Naive thymus-derived CD4-positive, alpha-beta T cell (primary cell): ENCODE data around the gene HPS3. TPM values are rescaled to one million over a fixed set of nuclear protein-coding genes. Genes with fewer than 3 reads are reported as not detected.

ENCODE experiments used
- ATAC-seq: fragments of 150-1000 bp; cut with Tn5 transposase; 2 replicates; pipeline ENCODE4 v1.10.0; 2021; ENCODE audit warnings: mild to moderate bottlenecking, moderate library complexity
- CTCF ChIA-PET: fragments of 350-600 bp; sonication (Branson Sonifier 250); formaldehyde crosslinking; loops from one replicate; lab custom pipeline; 2021; ENCODE audit warnings: antibody characterized with exemption; lab: Charles Lee
- POLR2A ChIA-PET: fragments of 350-600 bp; sonication (Branson Sonifier 250); formaldehyde crosslinking; loops from one replicate; lab custom pipeline; 2021; ENCODE audit warnings: antibody characterized with exemption, inconsistent platforms; lab: Charles Lee
- DNase-seq, 9 donors: peaks; one replicate each; pipeline versions ENCODE4 v3.0.0 to v3.0.0-alpha.2; 2020 to 2022; ENCODE audit warnings: mixed read lengths in 1 of 9
- H3K27ac ChIP-seq: one replicate; pipeline ENCODE4 v1.7.0; 2013; ENCODE audit warnings: mild to moderate bottlenecking, low read depth, low read length, moderate library complexity
- H3K27me3 ChIP-seq, 2 donors: one replicate each; pipeline ENCODE4 v1.7.0; 2013; ENCODE audit warnings: low read length in 2 of 2, mild to moderate bottlenecking in 2 of 2, moderate library complexity in 2 of 2; ENCODE audit not compliant: control insufficient read depth in 2 of 2, insufficient read depth in 2 of 2
- H3K36me3 ChIP-seq, 3 experiments: 1 replicate in 2 of 3; 2 replicates in 1 of 3; pipeline ENCODE4 v1.7.0; 2013; ENCODE audit warnings: low read length in 3 of 3, mild to moderate bottlenecking in 3 of 3, moderate library complexity in 1 of 3; ENCODE audit not compliant: insufficient read depth in 3 of 3, control insufficient read depth in 2 of 3
- H3K4me1 ChIP-seq, 2 donors: one replicate each; pipeline ENCODE4 v1.7.0; 2013; ENCODE audit warnings: low read length in 2 of 2, mild to moderate bottlenecking in 2 of 2, moderate library complexity in 1 of 2; ENCODE audit not compliant: control insufficient read depth in 2 of 2, insufficient read depth in 2 of 2
- H3K4me3 ChIP-seq: 2 replicates; pipeline ENCODE4 v1.7.0; 2013; ENCODE audit warnings: mild to moderate bottlenecking, low read length
- H3K9me3 ChIP-seq, 3 experiments: 1 replicate in 2 of 3; 2 replicates in 1 of 3; pipeline ENCODE4 v1.7.0; 2013; ENCODE audit warnings: low read length in 3 of 3; ENCODE audit not compliant: control insufficient read depth in 2 of 3
- H3K27ac Mint-ChIP-seq, 9 donors: one replicate each; pipeline ENCODE4 v1.8.0; 2020 to 2022; ENCODE audit warnings: mixed read lengths in 9 of 9, mild to moderate bottlenecking in 8 of 9, moderate library complexity in 5 of 9, inconsistent platforms in 2 of 9
- H3K27me3 Mint-ChIP-seq, 5 donors: one replicate each; pipeline ENCODE4 v1.8.0; 2021 to 2022; ENCODE audit warnings: mixed read lengths in 5 of 5, mild to moderate bottlenecking in 1 of 5
- H3K36me3 Mint-ChIP-seq, 5 donors: one replicate each; pipeline ENCODE4 v1.8.0; 2020 to 2022; ENCODE audit warnings: mixed read lengths in 5 of 5, mild to moderate bottlenecking in 3 of 5, inconsistent platforms in 1 of 5
- H3K4me1 Mint-ChIP-seq, 7 donors: one replicate each; pipeline ENCODE4 v1.8.0; 2020 to 2022; ENCODE audit warnings: mixed read lengths in 7 of 7, mild to moderate bottlenecking in 3 of 7, inconsistent platforms in 1 of 7
- H3K4me3 Mint-ChIP-seq, 10 donors: one replicate each; pipeline ENCODE4 v1.8.0; 2020 to 2022; ENCODE audit warnings: mild to moderate bottlenecking in 10 of 10, mixed read lengths in 10 of 10, moderate library complexity in 6 of 10, inconsistent platforms in 2 of 10
- H3K9me3 Mint-ChIP-seq, 11 donors: one replicate each; pipeline ENCODE4 v1.8.0; 2020 to 2022; ENCODE audit warnings: mixed read lengths in 11 of 11, mild to moderate bottlenecking in 4 of 11, inconsistent platforms in 1 of 11, moderate library complexity in 1 of 11
- intact Hi-C, 2 donors: fragments of 100-400 bp; cut with micrococcal nuclease; formaldehyde crosslinking; loops; one replicate each; pipeline ENCODE4 v1.15.1; 2023
- polyA plus RNA-seq, 2 donors: library from polyadenylated mRNA; unstranded; fragments of 300-500 nt; fragmentation: Illumina TruSeq; gene quantifications; one replicate each; pipeline ENCODE4 v1.2.3, GENCODE V29; 2021
- total RNA-seq, 6 experiments: library from RNA in 5 of 6; stranded (reverse) in 5 of 6; gene quantifications; 1 replicate in 5 of 6; 2 replicates in 1 of 6; pipeline ENCODE4 v1.2.3 and lab custom pipeline; 2021 to 2026

Gene HPS3
- total and polyA plus RNA-seq, 7 experiments from 2014 or later: 13.6 to 33.5 (median 24.3) TPM

DNA sequence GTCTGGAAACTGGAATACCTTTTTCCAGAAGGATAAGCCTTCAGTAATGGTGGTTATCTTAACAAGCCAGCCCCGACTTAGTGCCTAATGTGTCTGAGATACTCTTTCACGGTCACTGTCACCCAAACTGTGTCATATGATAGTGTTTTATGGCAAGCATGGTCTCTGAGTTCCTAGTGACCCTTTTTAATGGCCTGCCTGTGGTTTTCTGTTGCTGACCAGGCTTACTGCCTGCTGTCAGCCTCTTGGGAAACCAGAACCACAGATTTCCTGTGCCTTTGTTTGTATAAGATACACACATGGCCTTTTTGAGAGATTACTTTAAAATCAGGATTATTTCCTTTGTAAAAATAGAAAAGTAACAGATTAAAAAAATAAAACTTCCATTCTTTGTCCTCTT lies 22.4 kb downstream of the HPS3 start:
- CTCF ChIA-PET: interaction anchor here (1.0 kb wide), 1 partner anchor 32 kb away, joined by 4 read pairs; no protein-coding TSS in a partner anchor
- H3K36me3 Mint-ChIP-seq: peaks cover 12 to 64% (median 25%) of the 10 kb centered on the region in 5 donors
- no peak for ATAC-seq
- DNase-seq: no peak
- H3K4me1 Mint-ChIP-seq: peaks cover 0 to 18% (median 7%) of the 10 kb centered on the region in 7 donors
- H3K4me1 ChIP-seq: peaks cover 0 to 3% of the 10 kb centered on the region in 2 donors
- no peaks in the 10 kb centered on the region for H3K9me3 ChIP-seq
- H3K9me3 Mint-ChIP-seq: no peaks in the 10 kb centered on the region
- H3K36me3 ChIP-seq: peaks cover 0 to 43% (median 6%) of the 10 kb centered on the region in 3 experiments
- H3K4me3 Mint-ChIP-seq: no peak overlapping the region
- no peaks in the 10 kb centered on the region for H3K27me3 ChIP-seq
- POLR2A ChIA-PET: no interaction called here
- peak overlapping the region in 3 of 9 donors; percentile 2 to 45 (median 12) for H3K27ac Mint-ChIP-seq
- intact Hi-C loops: no loop called here
- H3K27me3 Mint-ChIP-seq: no peaks in the 10 kb centered on the region
- no peak overlapping the region for H3K27ac ChIP-seq
- H3K4me3 ChIP-seq: no peak overlapping the region

- peak overlapping the region in 3 of 9 donors; percentile 45 to 65 (median 46) for H3K27ac Mint-ChIP-seq
- CTCF ChIA-PET: no interaction called here
Observed at GRCh38 chr3:149152420-149152819, 23.0 kb downstream of the HPS3 start.

GRCh38 chr3:149153402-149153801 lies 24.0 kb downstream of the HPS3 start:
- DNase-seq (no peak), ATAC-seq (no peak)
- peak overlapping the region in 1 of 9 donors; percentile 1 for H3K27ac Mint-ChIP-seq
- intact Hi-C loops: no loop called here
- peaks cover 16 to 65% (median 29%) of the 10 kb centered on the region in 5 donors for H3K36me3 Mint-ChIP-seq
- Histone ChIP-seq H3K4me3 (no peak overlapping the region), H3K4me1 (peaks cover 0 to 3% of the 10 kb centered on the region in 2 donors), H3K27me3 (no peaks in the 10 kb centered on the region), H3K9me3 (no peaks in the 10 kb centered on the region), H3K27ac (no peak overlapping the region), H3K36me3 (peaks cover 6 to 50% (median 7%) of the 10 kb centered on the region in 3 experiments)
- H3K27me3 Mint-ChIP-seq: no peaks in the 10 kb centered on the region
- CTCF ChIA-PET: no interaction called here
- POLR2A ChIA-PET: no interaction called here
- no peaks in the 10 kb centered on the region for H3K9me3 Mint-ChIP-seq
- H3K4me3 Mint-ChIP-seq: no peak overlapping the region
- peaks cover 0 to 18% (median 7%) of the 10 kb centered on the region in 7 donors for H3K4me1 Mint-ChIP-seq

More at GRCh38 chr3:149152420-149152819, 23.0 kb downstream of the HPS3 start:
- Histone ChIP-seq H3K4me1 (peaks cover 0 to 3% of the 10 kb centered on the region in 2 donors), H3K9me3 (no peaks in the 10 kb centered on the region), H3K27ac (no peak overlapping the region), H3K36me3 (peaks cover 4 to 48% (median 6%) of the 10 kb centered on the region in 3 experiments), H3K27me3 (no peaks in the 10 kb centered on the region), H3K4me3 (no peak overlapping the region)
- Mint-ChIP-seq H3K4me1 (peaks cover 0 to 18% (median 7%) of the 10 kb centered on the region in 7 donors), H3K4me3 (no peak overlapping the region), H3K36me3 (peaks cover 16 to 68% (median 27%) of the 10 kb centered on the region in 5 donors), H3K9me3 (no peaks in the 10 kb centered on the region), H3K27me3 (no peaks in the 10 kb centered on the region)
- intact Hi-C loops: no loop called here
- POLR2A ChIA-PET: no interaction called here
- DNase-seq (no peak), ATAC-seq (peak; percentile 49)

- Mint-ChIP-seq H3K36me3 (peaks cover 22 to 55% (median 39%) of the 10 kb centered on the region in 5 donors), H3K27me3 (no peaks in the 10 kb centered on the region), H3K4me3 (no peak overlapping the region), H3K4me1 (peaks cover 0 to 5% (median 0%) of the 10 kb centered on the region in 7 donors), H3K9me3 (no peaks in the 10 kb centered on the region), H3K27ac (no peak overlapping the region)
- ATAC-seq (no peak), DNase-seq (no peak)
- Histone ChIP-seq H3K4me1 (no peaks in the 10 kb centered on the region), H3K9me3 (no peaks in the 10 kb centered on the region), H3K27ac (no peak overlapping the region), H3K4me3 (no peak overlapping the region), H3K27me3 (no peaks in the 10 kb centered on the region), H3K36me3 (peaks cover 0 to 51% (median 13%) of the 10 kb centered on the region in 3 experiments)
- intact Hi-C loops: no loop called here
- POLR2A ChIA-PET: no interaction called here
- CTCF ChIA-PET: no interaction called here
Observed at GRCh38 chr3:149160754-149161300, 31.4 kb downstream of the HPS3 start.

GRCh38 chr3:149162007-149162406 lies 32.6 kb downstream of the HPS3 start:
- CTCF ChIA-PET: no interaction called here
- H3K9me3 Mint-ChIP-seq: no peaks in the 10 kb centered on the region
- no peak overlapping the region for H3K4me3 ChIP-seq
- POLR2A ChIA-PET: no interaction called here
- H3K4me1 Mint-ChIP-seq: peaks cover 0 to 5% (median 0%) of the 10 kb centered on the region in 7 donors
- DNase-seq: no peak
- H3K36me3 Mint-ChIP-seq: peaks cover 17 to 53% (median 37%) of the 10 kb centered on the region in 5 donors
- H3K9me3 ChIP-seq: no peaks in the 10 kb centered on the region
- H3K27ac ChIP-seq: no peak overlapping the region
- no peak overlapping the region for H3K27ac Mint-ChIP-seq
- no peaks in the 10 kb centered on the region for H3K4me1 ChIP-seq
- ATAC-seq: no peak
- peaks cover 1 to 42% (median 13%) of the 10 kb centered on the region in 3 experiments for H3K36me3 ChIP-seq
- intact Hi-C loops: no loop called here
- H3K4me3 Mint-ChIP-seq: no peak overlapping the region
- no peaks in the 10 kb centered on the region for H3K27me3 Mint-ChIP-seq
- H3K27me3 ChIP-seq: no peaks in the 10 kb centered on the region

DNA sequence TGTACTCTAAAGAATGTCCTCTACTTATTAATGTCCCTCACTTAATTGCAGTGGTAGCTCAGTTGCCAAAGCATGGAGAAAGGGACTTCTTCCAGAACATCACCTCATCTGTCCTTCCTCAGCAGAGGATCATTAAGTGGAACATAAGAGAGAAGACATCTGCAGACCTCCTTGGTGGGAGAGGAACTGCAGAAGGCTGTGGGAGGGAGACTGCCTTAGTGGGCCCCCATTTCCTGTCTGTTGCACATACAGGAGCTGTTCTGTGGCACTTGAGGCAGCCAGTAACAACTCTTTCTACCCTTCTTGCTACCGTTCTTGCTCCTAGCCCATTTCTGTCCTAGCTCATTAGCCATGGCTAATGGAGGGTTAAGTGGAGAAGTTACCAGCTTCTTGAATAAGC lies 33.6 kb downstream of the HPS3 start:
- ChIA-PET POLR2A (no interaction called here), CTCF (interaction anchor here (1.4 kb wide), 1 partner anchor 13 kb away, joined by 3 read pairs; no protein-coding TSS in a partner anchor)
- no peak overlapping the region for H3K4me3 Mint-ChIP-seq
- H3K9me3 Mint-ChIP-seq: no peaks in the 10 kb centered on the region
- intact Hi-C loops: no loop called here
- no peaks in the 10 kb centered on the region for H3K27me3 Mint-ChIP-seq
- Histone ChIP-seq H3K4me3 (no peak overlapping the region), H3K36me3 (peaks cover 6 to 37% (median 8%) of the 10 kb centered on the region in 3 experiments), H3K9me3 (no peaks in the 10 kb centered on the region), H3K27me3 (no peaks in the 10 kb centered on the region), H3K27ac (no peak overlapping the region), H3K4me1 (no peaks in the 10 kb centered on the region)
- DNase-seq (no peak), ATAC-seq (no peak)
- H3K4me1 Mint-ChIP-seq: peaks cover 0 to 5% (median 0%) of the 10 kb centered on the region in 7 donors
- peaks cover 13 to 56% (median 43%) of the 10 kb centered on the region in 5 donors for H3K36me3 Mint-ChIP-seq
- no peak overlapping the region for H3K27ac Mint-ChIP-seq

DNA sequence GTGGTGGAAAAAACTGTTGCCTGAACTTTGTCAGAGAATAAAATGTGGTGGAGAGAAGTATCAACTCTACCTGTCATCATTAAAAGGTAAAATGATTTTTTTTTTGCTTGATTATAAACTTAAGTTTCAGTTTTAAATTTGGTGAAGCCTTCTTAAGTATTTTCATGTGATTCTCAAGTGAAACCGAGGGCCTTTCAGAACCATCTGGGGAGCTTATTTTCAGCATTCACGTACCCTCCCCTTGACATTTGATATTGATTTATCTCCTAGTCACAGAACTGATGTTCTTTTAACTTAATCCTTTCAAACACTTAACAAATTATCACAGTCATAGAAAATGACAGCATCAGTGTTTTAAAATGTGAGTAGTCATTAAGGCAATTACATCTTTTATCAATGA lies 38.5 kb downstream of the HPS3 start:
- no peak for ATAC-seq
- POLR2A ChIA-PET: no interaction called here

More for the DNA sequence above, 38.5 kb downstream of the HPS3 start:
- intact Hi-C loops: no loop called here
- Mint-ChIP-seq H3K4me1 (peaks cover 0 to 5% (median 0%) of the 10 kb centered on the region in 7 donors), H3K36me3 (peaks cover 5 to 72% (median 46%) of the 10 kb centered on the region in 5 donors), H3K27ac (no peak overlapping the region), H3K27me3 (no peaks in the 10 kb centered on the region), H3K9me3 (no peaks in the 10 kb centered on the region), H3K4me3 (no peak overlapping the region)
- H3K36me3 ChIP-seq: peaks cover 8 to 43% (median 13%) of the 10 kb centered on the region in 3 experiments
- no peaks in the 10 kb centered on the region for H3K9me3 ChIP-seq
- no peaks in the 10 kb centered on the region for H3K4me1 ChIP-seq
- H3K27ac ChIP-seq: no peak overlapping the region
- no peak overlapping the region for H3K4me3 ChIP-seq
- H3K27me3 ChIP-seq: no peaks in the 10 kb centered on the region
- CTCF ChIA-PET: no interaction called here
- DNase-seq: no peak
